Amniotic stem cell (primary cell): ENCODE measurements around the gene ITPK1.

Experiments
- DNase-seq: peaks from one replicate; lab custom pipeline; 2025; lab: John Stamatoyannopoulos, UW

The ITPK1 gene

DNA sequence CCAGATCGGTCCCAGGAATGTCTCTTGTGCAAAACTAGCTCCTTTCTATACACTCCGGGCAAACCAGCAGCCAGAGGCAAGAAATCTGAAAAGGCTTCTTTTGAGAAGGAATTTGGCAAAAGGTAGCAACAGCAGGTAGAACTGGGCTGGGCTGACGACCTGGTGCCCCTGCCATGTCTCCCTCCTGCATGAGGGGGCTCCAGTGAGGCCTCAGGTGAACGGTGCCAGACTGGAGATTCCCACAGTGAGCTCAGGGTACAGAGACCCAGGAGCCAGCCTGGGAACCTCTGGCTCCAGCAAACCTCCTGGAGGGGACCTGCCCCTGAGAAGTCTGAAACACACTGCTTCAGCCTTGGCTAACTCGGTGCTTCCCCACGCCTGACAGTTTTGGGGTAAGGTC is 10.8 kb downstream of the ITPK1 start:
- no peak for DNase-seq

DNA sequence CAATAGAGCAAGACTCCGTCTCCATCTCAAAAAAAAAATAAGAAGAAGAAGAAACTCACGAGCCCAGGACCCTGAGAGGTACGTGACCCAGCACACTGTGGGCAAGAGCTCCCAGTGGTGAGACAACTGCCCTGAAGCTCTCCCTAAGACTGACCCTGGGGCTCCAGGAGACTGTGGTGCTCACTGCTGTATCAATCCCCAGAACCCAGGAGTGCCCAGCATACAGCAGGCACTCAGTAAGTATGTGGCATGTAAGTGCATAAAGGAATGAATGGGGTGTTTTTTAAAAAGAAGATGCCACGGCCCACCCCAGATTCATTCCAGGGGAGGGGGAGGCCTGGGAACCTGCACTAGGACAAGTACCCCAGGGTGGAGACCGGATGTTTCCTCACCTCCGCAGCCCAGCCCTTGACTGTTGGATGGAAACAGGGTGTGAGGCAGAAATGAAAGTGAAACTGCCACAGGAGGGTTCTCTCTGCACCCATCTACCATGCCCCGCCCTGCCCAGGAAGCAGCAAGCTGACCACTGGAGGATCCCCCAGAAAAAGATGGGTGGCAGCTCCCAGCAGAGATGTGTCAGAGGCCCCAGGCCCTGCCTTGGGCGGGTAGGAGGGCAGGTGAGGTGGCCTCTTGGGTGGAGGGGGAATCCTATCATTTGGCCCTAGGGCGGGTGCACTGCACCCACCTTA is 12.2 kb downstream of the ITPK1 start:
- no peak for DNase-seq

DNA sequence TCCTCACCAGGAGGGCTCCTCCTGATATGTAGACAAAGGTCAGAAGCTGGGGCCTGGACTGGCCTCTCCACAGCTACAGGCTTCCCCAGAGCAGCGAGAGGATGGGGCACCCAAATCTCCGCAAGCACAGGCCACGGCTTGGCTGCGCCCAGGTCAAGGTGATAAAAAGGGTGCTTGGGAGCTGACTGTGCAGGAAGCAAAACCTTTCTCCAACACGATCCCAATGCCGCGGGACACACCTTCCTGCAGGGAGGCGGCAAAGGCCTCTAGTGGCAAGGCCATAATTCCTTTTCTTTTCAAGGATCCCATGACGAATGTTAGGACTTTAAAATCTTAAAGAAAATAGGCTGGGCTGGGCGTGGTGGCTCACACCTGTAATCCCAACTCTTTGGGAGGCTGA is 13.6 kb downstream of the ITPK1 start:
- no peak for DNase-seq

DNA sequence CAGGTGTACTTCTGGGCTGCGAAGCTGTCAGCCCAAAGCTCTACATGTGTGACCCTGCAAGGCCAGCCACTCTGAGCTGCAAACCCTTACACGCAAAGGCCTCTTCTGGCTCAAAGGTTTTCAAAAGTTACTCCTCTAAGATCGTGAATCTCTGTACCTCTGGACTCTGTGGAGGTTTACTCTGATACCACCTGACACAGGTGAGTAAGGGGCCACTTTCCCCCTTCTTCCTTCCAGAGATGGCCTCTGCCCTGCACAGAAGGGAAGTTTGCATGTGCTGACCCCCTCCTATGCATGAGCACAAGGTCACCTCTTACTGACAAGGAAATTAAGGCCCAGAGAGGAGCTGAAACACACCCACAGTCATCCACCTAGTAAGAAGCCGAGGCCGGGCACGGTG is 14.5 kb downstream of the ITPK1 start:
- no peak for DNase-seq

DNA sequence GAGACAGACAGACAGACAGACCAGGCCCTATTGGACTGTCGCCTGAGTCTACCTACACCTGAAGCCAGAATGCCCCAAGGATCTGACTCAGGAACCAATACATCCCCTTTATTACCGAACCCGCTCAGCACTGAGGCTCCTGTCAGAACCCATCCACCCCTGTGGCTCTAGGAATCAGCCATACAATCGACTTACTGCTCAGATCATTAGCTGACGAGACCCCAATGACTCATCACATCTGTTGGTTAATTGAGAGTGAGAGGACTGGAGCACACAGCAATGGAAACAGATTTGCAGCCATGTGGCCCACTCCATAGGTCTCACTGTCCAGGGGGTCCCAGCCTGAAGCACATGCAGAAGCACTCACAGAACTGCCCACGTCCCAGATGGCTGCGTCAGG is 15.2 kb downstream of the ITPK1 start:
- no peak for DNase-seq

DNA sequence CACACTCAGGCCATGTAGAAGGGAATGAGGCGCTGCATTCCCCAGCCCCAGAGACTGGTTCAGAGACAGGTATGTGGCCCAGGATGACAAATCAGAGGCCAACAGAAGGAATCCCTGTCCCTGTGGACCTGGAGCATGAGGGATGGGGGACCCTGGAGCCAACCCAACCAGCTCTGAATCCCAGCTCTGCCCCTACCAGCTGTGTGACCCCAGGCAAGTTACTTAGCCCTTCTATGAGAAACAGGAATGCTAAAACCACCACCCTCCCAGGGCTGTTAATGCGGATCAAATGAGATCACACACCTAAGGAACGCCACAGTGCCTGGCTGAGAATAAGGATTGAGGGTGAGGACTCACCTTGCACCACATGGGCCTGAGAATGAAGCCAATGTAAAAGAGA is 15.6 kb downstream of the ITPK1 start:
- no peak for DNase-seq

DNA sequence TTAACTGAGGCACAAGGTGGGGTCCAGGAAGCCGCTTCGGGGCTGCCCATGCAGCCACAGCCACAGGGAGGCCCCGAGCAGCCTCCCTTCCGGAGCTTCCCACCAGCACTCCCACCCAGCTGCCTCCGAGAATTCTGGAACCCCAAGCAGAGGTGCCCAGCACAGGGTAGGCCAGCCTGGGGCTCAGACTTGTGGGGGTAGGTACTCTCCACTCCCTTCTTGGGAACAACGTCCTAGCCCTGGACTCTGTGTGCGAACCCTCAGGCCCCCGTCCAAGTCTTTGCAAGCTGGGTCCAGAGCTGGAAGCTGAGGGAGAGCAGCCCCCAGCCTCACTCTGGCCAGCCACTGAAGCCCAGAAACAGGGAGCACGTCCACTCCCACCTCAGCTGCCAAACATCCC is 16.1 kb downstream of the ITPK1 start:
- DNase-seq, result no peak

DNA sequence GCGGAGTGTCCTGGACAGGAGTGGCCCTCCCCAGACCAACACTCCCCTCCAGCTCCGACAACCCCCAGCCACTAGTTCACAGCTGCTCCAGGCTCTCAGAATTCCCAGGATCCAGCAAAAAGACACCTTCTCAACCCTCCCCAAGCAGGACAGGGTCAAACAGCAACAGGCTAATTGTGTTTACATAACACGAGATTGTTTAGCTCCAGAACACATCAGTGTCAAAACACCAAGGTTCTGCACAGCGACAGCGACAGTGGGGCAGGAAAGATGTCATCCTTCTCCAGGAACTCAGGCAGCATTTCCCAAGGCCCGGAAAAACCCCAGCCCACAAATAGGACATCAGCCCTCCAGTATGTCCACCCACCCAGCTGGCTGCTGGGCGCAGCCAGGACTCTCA is 16.5 kb downstream of the ITPK1 start:
- DNase-seq, result no peak

DNA sequence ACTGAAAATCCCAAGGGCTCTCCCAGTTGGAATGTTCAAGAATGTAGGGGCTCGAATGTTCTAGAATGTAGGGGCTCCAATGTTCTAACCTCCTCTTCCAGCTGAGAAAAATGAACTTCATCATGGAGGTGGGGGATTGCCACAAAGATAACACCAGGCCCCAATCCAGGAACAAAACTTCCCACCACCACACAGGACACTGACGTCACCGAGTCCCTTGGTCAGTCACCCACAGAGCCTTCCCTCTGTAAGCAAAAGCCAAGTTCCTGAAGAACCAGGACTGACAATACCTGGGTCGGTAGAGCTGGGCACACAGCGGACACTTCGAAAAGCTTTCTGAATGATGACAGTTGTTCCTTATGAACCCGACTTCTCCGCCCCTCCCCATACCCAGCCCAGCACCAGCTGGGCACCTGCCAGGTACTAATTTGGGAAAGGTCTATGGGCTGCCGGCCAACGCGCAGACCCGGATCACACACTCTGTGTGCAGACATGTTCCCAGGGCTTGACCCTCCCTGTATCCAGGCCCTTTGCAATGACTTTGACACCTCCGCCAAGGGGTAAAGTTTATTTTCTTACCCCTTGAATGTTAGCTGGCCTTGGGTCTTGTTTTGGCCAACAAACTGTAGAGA is 18.9 kb downstream of the ITPK1 start:
- no peak for DNase-seq

DNA sequence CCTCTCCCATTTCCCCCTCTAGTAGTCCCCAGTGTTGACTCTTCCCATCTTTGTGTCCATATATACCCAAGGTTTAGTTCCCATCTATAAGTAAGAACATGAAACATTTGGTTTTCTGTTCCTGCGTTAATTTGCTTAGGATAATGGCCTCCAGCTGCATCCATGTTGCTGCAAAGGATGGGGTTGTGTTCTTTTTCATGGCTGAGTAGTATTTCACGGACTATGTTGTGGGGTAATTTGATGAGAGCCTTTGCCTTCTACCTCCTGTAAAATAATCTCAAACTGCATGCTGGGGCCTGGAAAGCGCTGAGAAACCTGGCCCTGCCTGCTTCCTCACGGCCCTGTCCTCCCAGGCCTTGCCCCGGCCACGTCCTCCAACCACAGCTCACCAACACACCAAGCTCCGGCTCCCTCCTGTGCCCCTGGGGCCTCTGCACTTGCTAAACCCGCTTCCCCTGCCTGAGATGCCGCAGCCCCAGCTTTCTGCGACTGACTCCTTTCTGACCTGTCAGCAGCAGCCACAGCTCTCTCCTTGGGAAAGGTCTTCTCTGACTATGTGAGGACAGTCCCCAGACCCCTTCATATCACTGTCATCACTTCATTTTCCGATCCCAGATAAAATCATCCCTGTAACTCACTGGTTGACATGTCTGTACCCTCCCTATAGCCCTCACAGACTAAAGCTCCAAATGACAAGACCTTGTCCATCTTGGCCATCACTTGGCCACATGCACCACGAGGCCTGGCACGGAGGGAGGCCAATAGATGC is 19.8 kb downstream of the ITPK1 start:
- DNase-seq, result no peak

DNA sequence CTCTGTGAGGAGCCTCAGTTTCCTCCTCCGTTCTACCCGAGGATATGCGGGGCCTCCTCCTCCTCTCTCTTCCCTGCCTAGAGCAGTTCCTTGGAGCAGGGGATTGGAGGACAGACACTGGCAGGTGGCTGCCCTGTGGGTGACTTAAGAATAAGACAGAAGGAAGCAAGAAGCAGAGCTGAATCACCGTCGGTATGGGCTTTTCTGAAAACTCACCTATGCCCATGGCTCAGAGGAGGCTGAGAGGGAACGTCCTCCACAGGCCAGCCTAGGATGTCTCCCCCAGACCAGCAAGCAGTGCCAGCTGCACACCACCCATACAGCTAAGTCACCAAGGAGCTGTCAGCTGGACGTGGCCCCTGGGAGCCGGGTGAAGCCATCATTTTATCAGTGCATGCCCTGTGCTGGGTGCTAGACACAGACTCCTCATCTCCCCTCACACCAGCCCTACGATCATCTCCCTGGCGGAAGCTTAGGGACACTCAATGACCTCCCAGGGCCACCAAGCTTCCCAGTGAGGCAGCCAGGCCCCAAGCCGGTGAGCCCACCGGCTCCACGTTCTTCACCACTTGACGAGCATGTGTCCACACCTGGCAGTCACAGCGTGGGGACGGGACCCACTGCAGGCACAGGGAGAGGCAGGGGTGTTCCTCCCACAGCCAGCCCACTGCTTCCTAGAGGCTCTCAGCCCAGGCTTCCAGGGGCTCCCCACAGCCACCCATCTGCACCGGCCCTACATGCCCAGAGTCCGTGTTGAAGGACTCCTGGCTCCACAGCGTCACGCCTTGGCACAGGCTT is 21.4 kb downstream of the ITPK1 start:
- no peak for DNase-seq

DNA sequence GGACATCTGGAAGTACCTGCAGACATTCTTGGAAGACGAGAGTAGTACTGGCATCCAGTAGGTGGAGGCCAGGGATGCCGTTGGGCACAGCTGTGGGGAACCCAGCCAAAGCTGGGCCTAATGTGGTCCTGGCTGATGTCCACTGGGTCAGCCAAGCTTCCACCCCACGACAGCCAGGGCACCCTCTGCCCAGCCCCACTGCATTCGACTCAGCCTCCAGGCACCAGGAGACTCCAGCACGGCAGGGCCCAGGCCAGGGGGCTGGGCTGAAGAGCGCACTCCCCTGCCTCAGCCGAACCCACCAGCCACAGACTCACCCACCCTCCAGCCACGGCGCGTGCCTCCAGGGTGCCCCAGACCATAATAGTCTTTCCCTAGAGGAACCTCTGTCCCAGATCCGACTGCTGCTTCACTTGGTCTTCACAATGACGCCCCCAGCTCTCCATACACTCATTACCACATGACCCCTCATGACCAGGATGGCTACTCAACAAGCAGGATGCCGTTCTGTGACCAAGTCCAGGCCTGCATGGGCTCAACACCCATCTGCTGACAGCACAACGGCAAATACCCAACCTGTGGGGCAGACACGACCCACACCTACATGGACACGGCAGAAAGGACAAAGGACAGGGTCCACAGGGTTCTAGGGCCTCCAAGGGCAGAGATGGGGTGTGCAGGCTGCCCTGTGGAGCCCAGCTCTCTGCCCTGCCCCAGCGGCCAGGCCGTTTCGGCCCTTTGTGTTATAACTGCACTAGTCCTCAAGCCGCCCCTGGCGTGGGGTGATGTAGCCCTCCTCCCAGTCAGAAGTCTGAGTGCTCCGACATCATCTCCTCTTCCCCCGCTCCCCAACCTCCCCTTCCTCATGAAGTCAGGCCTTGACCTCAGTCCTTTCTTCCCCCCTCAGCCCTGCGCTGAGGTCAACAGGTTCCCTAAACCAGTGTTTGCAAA is 22.8 kb downstream of the ITPK1 start:
- DNase-seq, result no peak

DNA sequence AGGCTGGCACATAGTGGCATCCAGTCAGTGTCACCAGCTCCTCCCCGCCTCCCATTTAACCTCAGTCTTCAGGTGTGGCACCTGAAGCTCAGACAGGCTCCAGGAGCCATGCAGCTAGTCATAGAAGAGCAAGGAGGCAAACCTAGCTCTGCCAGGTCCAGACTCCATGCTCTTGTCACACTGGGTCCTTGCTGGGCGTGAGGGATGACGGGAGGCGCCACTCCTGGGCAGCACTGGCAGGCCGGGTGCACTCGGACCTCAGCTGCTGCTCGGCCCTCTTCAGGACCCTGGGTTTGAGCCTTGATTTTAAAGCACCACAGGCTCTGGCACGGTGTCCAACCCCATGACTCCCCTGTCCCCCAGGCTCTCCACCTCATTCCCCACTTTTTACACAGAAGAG is 24.1 kb downstream of the ITPK1 start:
- DNase-seq, result no peak

DNA sequence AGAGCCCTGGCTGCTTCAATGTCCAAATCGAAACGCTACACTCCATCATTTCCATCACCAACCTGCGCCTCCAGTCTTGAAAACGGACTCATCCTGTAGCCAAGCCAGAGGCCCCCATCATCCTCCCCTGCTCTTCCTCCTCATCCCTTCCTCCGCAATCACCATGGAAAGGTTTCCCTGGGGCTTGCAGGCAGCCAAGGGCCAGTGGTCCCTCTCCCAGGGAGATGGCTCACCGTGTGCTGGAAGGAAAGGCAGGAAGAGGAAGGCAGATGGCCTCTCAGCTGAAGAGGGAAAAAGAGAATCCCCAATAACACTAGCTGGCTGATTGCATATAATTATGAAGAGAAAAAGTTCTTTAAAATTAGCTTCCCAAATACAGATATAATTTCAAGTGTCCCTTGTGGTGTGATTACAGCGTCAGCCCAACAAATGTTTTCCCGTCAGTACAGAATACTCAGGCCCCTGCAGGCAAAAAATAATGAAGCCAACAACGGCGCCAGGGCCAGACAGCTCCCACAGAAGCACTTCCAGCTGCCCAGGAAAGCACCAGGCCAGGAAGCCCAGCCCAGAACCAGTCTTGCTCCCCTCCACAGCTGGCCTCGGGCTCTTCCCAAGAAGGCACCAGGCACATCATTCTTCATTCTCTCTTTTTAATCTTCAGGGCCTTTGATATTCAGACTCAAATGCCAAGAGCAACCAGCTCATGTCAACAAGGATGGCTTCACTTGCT is 24.7 kb downstream of the ITPK1 start:
- DNase-seq, result no peak

DNA sequence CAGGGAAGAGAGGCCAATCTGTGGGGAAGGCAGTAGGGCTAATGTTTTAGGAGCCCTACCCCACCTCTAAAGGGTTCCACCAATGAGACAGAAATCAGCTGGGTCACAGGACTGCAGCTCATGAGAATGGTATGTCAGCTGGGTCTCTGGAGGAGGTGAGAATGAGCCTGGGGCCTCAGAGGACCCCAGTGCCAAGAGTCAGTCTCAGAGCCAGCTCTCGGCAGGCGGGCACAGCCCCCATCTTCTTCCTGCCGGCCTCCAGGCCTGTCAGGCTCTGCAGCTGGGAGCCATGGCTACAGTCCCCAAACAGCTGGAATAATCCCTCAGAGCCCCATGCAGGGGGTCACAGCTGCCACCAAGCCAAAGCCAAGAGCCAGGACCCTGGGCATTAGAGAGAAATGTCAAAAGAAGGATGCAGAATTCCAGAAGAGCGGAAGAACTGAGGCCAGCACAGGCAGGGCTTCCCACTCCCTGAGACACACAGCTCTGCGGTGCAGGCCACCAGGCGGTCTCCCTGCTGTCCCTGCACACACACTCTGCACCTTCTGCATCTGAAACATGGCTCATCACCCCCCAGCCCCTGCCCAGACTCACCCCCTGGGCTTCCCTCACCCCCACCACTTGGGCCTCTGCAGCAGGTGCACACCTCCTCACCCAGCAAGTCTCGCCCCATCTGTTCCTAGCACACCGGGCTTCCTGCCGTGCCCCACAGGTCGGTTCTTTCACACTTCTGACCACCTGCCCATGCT is 26.0 kb downstream of the ITPK1 start:
- DNase-seq, result no peak

DNA sequence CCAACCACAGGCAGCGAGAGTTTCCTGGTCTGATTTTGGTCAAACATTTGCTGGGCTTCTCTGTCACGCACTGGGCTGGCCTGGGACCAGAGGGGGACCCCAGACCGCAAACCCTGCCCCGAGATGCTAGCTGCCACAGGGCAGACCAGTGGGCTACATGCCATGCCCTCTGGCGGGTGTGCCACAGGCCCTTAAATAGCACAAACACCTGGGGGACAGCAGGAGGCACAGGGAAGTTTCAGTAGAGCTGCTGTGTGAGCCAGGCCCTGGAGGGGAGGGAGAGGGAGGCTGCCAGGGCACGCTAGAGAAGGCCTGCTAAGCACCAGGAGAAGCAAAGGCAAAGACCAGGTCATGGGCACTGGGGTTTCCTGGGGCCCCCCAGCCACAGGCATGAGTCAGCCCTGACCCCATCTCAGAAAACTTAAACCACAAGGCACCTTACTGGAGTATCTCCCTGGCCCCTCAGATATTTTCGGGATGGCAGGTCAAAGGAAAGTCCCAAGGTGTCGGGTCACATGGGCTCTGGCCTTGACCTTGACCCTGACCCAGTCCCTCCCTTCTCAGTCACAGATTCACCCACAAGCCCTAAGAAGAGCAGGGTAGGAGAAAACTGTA is 29.2 kb downstream of the ITPK1 start:
- DNase-seq, result no peak

DNA sequence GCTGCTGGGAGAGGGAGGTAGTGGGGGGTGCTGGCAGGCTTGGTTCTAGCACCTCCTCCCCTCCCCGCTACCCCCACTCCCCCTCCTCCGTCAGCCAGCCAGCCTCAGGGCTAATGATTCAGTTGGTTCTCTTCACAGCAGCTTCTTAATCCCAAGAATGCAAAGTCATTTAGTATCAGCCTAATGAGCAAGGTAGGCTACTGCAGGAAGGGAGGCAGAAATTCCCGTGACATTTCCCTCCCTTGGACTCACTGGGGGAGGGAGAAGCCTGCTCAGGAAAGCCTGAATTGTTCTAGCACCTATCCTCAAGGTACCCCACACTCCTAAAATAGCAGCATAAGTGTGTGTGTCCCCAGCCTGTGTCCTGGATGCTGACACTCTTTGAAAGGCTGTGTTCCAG is 29.8 kb downstream of the ITPK1 start:
- DNase-seq, result no peak

DNA sequence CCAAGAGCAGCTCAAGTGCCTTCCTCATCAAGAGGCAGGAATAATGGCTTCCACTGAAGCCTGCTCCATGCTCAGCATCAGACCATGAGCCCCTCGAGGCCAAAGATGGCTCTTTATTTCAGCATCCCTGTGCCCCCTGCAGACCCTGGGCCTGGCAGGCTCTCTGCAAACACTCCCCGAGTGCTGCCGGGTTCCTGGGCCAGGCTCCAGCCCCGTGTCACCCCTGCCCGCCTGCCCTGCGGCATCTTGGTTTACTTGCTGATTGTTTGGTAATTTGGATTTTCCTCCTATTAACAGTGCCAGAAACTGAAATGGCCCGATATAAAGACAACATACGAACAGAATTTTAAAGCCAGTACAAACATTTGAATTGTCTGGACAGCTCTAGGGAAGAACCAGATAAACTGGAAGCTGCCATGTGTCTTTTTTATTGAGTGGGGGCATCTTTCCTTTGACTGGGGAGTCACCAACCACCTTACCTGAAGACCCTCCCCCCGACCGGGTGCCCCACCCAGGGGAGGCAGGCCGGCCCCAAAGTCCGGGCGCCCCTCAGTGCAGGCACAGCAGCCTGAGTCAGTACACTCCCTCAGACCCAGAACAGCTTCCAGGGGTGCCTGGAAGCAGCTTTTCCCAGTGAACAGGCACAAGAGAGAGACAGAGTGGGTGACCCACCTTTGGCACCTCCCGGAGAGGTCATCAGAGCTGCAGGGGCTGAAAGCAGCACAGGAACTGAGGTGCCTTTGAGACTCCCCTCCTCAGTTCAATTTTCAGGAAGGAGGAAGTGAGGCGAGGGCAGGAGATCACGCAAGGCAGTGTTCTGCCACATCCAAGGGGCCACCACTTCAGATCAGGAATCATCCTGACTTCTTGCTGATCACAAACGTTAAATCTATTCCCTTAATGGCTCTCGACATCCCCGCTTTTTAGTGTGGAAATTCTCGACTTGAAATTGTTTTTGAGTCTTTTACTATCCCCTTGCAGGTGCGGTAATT is 30.6 kb downstream of the ITPK1 start:
- DNase-seq, result no peak
